Fibroblast of mammary gland (primary cell): ENCODE measurements around the gene CACNB3.

ENCODE experiments used
- DNase-seq: peaks from one replicate; pipeline ENCODE4 v3.0.0-alpha.2; 2010; ENCODE audit warnings: low read depth
- H3K4me3 ChIP-seq: 2 replicates; pipeline ENCODE4 v1.5.1; 2011; ENCODE audit warnings: low read depth, mild to moderate bottlenecking, low read length, moderate library complexity; ENCODE audit not compliant: control insufficient read depth
- CTCF ChIP-seq: conservative IDR thresholded peaks from 2 replicates; pipeline ENCODE4 v1.5.1; 2011; ENCODE audit warnings: low read depth, low read length, inconsistent platforms; ENCODE audit not compliant: control insufficient read depth, insufficient read depth

CACNB3 gene

GRCh38 chr12:48788854-48789775 lies 29.2 kb upstream of the CACNB3 start, which contains the start of gene ADCY6:
Gene ADCY6 (minus strand): TSS chr12:48789089. CDS start chr12:48783434, 5,655 bp downstream.
- DNase-seq, result peak; percentile 60
- H3K4me3 ChIP-seq, result peak within 1 kb of the TSS; percentile 65
- no peak for TF ChIP-seq CTCF

- DNase-seq, result no peak
- no peak for TF ChIP-seq CTCF
- peak overlapping the region; percentile 65 for H3K4me3 ChIP-seq
These were observed 28.4 kb upstream of the CACNB3 start for GRCh38 chr12:48789858-48790326.

- no peak for TF ChIP-seq CTCF
- no peak for DNase-seq
- no peak overlapping the region for H3K4me3 ChIP-seq
These were observed 24.6 kb upstream of the CACNB3 start for GRCh38 chr12:48793696-48794095.

GRCh38 chr12:48794870-48795269 lies 23.4 kb upstream of the CACNB3 start:
- TF ChIP-seq CTCF, result no peak
- H3K4me3 ChIP-seq, result no peak overlapping the region
- DNase-seq, result no peak

- peak; percentile 82 for DNase-seq
- H3K4me3 ChIP-seq, result no peak overlapping the region
- peak; percentile 99 for TF ChIP-seq CTCF
These were observed 22.5 kb upstream of the CACNB3 start for GRCh38 chr12:48795550-48796455.

- DNase-seq, result no peak
- TF ChIP-seq CTCF, result no peak
- H3K4me3 ChIP-seq, result no peak overlapping the region
These were observed 21.3 kb upstream of the CACNB3 start for GRCh38 chr12:48796976-48797375.
